Activated CD8-positive, alpha-beta memory T cell treated with anti-CD3 and anti-CD28 coated beads, Interleukin-2, amount 50 U/mL, for 24 hours (primary cell): ENCODE measurements around the gene ANKRD31.
"Not testable (repeated sequence)": the region's sequence is repeated elsewhere in the genome, so short reads cannot be mapped to it uniquely, and the experiment has no call there.

Experiments used
- DNase-seq: peaks from one replicate; pipeline ENCODE4 v3.0.0-alpha.2; 2020; ENCODE audit errors: extremely low read depth

The ANKRD31 gene

DNA sequence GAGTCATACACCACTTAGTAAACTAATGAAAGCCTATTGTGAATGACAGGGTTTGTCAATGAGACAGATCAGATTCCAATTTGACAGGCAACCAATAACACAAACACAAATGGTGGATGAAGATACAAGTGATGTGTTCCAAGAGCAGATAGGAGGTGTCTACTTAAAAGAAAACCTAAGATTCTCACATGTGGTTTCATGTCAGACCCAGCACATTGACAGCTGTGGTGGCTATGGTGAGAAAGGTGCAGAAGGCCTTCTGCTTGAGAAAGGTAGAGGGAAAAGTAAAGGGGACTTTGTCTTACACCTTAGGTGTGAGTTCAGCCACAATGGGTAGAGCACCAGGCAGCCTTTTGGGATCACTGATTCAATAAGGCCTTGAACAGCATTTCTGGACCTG is 11.2 kb downstream of the ANKRD31 start:
- DNase-seq, result no peak

DNA sequence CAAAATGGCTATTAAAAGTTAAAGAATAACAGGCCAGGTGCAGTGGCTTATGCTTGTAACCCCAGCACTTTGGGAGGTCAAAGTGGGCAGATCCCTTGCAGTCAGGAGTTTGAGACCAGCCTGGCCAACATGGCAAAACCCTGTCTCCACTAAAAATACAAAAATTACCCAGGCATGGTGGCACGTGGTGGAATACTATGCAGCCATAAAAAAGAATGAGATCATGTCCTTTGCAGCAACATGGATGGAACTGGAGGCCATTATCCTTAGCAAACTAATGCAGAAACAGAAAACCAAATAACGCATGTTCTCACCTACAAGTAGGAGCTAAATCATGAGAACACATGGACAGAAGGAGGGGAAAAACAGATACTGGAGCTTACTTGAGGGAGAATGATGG is 15.9 kb downstream of the ANKRD31 start:
- DNase-seq, result not testable (repeated sequence)

DNA sequence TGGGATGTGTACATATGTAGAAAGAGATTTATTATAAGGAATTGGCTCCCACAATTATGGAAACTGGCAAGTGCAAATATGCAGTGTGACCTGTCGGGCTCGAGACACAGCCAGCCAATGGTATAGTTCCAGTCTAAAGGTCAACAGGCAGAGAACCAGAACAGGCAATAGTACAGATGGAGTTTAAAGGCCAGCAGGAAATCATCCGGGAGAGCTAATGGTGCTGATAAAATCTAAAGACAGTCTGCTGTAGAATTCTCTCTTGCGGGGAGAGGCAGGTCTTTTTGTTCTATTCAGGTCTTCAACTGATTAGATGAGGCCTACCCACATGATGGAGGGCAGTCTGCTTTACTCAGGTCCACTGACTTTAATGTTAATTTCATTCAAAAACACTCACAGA is 21.8 kb downstream of the ANKRD31 start:
- DNase-seq, result no peak

DNA sequence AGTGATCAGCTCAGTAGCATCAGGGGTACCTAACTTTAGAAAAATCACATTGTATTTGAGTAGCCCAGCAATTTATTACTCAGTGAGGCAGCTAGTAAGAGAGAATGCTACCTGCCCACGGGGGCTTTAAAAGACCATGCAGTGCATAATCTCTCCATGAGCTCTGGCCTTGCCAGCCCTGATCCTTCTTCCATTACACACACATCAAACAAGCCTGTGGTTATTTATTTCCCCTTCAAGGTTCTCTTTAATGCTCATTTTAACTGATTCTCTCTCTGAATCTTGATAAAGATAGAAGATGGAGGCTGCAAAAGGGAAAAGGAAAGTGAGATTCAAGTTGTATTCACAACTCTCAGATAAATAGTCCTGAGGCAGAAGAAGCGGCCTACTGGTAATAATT is 22.3 kb downstream of the ANKRD31 start:
- DNase-seq, result no peak

DNA sequence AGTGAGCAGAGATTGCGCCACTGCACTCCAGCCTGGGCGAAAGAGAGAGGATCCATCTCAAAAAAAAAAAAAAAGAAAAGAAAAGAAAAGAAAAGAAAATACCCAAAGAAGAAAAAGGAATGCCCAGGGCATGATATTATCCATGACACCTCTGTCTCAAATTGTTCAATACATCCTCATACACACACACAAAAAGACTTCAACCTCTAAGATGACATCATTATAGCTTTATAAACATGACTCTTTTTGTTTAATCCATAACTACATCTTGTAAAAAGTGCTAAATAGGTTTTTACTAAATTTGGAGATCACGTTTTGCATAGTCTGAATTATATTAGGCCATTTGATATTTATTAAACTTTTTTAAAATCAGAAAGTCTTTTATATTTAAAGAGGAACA is 33.1 kb downstream of the ANKRD31 start:
- no peak for DNase-seq

DNA sequence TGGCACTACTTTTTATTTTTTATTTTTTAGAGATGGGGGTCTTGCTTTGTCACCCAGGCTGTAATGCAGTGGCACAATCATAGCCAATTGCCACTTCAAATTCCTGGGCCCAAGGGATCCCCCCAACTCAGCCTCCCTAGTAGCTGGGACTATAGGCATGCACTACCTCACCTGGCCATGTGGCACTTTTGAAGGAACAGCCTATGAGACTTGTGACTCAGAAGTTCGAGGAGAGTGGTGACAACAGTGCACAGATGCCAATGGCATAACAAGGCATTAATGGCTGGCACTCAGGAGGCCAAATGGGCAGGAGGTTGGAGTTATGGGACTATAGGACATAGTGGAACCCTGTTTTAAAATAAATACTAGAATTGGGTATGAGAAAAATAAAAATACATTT is 33.7 kb downstream of the ANKRD31 start:
- DNase-seq, result no peak

DNA sequence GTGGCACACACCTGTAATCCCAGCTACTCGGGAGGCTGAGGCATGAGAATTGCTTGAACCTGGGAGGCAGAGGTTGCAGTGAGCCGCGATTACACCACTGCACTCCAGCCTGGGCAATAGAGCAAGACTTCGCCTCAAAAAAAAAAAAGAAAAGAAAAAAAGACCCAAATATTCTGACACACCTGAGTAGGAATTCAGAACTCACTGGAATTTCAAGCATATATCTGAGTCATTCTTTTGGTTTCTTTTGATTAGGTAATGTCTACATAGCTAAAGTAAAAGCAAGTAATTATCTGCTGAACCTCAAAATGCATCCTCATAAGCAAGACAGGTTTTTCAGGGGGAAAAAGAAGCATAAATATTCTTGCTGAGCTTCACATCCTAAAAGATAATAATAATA is 35.9 kb downstream of the ANKRD31 start:
- DNase-seq, result no peak

DNA sequence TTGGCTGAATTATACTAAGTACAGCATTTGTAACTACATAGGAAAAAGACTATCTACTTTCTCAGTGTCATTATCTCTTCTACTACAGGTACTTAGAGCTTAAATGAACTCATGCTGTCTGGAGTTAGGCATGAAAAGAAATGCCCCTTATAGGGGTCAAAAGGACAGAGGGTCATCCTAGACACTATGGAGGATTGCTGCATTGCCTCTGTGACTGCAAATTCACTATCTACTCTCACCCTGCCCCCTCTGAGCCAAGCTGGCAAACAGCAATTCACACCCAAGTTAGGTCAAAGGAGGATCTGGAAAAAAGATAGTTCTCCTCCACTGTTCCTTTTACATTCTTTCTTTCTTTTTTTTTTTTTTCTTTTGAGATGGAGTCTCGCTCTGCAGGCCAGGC is 36.7 kb downstream of the ANKRD31 start:
- DNase-seq, result no peak

DNA sequence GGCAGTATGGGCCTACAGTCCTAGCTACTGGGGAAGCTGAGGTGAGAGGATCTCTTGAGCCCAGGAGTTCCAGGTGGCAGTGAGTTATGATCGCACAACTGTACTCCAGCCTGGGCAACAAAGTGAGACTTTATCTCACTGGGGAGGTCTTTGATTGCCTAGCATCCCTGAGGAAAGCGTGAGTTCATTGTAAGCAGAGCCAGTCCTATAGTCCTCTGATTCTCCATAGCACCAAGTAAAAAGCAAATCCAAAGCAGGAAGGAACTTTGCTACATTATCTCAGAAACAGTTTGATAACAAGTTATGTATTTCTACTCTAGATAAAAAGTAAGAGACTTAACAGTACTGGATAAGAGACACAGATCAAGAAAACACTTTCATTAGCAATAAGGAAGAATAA is 37.6 kb downstream of the ANKRD31 start:
- no peak for DNase-seq

DNA sequence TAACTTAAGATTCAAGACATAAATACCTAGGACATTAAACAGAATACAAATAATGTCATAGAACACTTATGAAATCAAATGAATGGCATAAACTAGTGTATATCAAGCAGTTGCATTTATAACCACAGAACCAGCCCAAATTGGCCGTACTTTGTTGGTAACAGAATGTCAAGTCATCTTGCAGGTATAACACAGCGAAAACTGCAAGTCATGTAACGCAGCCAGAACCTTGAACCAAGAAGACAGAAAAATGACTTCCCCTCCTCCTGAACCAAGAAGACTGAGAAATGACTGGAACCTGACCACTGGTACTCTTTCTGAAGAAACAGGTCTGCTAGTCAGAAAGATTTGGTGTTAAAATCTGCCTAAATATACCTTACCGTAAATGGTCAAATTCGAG is 38.9 kb downstream of the ANKRD31 start:
- no peak for DNase-seq

DNA sequence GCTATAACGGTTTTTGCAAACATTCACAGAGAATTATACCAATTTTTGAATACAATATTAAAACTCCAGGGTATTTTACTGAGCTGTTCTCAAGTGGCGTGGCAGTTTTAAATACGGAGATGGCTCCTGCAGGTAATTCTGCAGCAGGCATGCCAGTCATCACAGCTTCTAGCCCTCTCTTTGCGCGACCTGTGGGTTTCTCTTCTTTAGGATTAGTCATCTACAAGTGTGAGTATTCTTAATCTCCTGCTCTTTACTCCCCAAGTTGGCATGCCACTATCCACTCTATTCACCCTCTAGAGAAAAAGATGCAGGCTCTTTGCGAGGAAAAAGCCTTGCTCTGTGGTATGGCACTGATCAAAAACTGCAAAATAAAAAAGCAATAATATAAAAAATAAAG is 43.9 kb downstream of the ANKRD31 start:
- DNase-seq, result no peak

DNA sequence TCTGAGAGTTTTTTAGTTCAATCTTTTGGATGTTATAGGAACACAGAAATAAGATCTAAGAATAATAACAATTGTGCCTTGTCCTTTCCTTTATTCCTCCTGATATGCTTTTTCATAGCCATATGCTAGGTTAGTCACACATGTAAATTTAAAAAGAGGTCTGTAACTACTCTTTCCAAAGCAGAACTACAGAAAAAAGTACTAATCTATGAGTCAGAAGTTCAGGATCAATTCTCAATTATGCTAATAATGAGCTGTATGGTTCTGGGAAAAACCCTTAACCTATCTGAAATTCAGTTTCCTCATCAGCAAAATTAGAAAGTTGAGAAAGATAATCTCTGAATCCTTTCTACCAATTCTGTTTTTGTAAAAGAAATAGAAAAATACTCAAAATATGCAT is 44.4 kb downstream of the ANKRD31 start:
- DNase-seq, result no peak

DNA sequence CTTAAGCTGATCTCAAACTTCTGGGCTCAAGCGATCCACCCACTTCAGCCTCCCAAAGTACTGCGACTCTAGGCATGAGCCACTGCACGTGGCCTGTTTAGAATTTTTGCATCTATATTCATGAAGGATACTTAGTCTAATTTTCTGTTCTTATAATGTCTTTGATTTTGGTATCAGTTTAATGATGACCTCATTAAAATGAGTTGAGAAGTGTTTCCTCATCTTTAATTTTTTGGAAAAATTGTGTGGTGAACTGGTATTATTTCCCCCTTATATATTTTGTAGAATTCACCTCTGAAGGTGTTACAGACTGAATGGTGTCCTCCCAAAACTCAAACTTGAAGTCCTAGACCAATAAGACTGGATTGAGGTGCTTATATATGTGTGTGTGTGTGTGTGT is 46.5 kb downstream of the ANKRD31 start:
- no peak for DNase-seq

DNA sequence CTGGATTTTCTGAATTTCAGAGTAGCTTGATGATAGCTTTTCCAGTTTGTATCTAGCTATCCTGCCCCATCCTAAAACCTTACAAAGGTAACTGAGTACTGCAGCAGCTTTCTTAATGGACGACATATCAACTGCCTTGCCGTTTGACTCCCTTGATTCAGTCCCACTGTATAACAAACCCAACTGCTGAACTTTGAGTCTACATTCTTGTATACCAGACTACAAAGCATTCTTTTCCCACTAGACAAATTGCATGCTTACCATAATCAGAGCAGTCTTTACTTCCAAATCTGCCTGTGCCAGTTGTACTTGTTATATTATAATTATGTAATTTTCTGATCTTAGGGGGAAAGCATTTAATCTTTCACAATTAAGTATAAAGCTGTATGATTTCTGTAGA is 47.3 kb downstream of the ANKRD31 start:
- no peak for DNase-seq

DNA sequence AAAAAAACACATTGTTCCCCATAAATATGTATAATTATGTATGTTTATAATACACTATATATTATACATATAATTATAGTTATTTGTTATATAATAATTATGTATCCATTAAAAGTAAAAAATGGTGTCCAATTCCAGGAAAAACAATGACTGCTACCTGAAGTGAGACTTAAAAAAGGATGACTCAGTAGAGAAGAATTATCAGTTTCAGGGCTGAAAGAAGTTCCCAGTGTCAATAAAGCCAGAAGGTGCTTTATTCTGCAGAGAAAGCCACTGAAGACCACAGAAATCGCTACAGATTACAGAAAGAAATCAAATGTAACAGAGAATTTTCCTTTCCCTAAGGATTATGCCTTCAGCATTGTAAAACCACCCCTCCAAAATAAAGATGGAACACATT is 50.9 kb downstream of the ANKRD31 start:
- no peak for DNase-seq

DNA sequence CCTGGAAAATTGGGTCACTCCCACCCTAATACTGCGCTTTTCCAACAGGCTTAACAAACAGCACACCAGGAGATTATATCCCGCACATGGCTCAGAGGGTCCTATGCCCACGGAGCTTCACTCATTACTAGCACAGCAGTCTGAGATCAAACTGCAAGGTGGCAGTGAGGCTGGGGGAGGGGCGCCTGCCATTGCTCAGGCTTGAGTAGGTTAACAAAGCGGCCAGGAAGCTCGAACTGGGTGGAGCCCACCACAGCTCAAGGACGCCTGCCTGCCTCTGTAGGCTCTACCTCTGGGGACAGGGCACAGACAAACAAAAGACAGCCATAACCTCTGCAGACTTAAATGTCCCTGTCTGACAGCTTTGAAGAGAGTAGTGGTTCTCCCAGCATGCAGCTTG is 60.7 kb downstream of the ANKRD31 start:
- not testable (repeated sequence) for DNase-seq

DNA sequence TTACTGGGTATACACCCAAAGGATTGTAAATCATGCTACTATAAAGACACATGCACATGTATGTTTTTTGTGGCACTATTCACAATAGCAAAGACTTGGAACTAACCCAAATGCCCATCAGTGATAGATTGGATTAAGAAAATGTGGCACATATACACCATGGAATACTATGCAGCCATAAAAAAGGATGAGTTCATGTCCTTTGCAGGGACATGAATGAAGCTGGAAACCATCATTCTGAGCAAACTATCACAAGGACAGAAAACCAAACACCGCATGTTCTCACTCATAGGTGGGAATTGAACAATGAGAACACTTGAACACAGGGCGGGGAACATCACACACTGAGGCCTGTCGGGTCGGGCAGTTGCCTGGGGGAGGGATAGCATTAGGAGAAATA is 61.8 kb downstream of the ANKRD31 start:
- DNase-seq, result not testable (repeated sequence)

DNA sequence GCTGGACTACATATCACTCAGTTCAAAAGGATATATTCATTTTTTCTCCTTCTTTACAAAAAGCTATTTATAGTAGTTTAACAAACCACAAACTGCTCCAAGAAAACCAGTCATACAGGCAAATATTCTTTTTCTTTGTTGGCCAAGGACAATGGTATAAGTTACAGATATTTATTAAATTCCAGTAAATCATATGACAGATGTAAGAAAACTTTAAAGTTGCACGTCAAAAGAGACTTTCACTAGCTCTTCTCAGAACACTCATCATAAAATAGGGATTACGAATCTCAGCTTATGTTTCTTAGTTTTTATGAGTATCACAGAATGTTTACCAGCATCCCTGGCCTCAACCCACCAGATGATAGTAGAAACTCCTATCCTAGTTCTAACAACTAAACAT is 67.2 kb downstream of the ANKRD31 start:
- DNase-seq, result no peak

DNA sequence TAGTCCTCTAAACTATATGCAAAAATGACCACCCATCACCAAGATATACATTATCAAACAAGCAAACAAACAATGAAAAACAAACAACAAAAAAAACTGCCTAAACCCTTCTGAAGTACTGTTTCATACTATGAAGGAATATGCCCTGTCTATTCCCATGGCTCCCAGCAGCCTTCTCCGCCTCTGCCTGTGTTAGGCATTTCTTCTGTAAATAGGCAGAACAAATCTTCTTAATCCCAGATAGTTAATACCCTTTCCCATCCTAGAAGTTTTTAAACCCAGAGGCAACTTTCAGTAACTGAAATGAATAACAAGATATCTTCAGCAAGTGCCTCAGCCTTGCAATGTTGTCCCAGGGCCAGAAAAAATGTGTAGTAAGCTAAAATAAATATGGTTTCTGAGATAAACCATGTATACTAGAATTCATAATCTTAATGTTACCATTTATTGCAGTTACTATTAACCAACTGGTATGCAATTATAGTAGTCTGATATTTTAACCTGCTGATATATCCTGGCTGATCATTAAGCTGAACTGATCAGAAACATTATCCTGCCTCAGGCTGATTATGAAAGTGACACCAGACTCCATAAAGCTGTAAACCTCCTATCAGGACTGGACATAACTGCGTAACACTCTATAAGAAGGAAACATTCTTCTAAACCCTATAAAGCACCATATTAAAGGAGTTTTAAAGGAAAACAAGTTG is 68.5 kb downstream of the ANKRD31 start:
- no peak for DNase-seq

DNA sequence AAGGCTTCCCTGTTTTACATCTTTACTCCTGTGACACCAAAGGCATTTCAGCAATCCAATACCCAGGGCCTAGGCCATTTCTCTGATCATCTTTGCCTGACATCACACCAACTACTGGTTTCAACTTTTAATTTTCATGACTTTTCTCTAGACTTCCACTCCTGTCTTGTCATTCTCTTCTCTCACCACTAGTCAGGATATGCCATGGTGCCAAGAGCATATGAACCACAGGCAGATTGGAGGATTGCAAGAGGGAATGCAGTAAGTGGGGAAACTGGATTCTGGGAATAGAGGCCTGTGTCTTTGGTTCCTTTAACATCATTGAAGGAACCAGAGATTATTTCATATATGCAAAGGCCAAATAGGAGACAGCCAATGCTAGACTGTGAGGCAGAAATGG is 69.3 kb downstream of the ANKRD31 start:
- no peak for DNase-seq

DNA sequence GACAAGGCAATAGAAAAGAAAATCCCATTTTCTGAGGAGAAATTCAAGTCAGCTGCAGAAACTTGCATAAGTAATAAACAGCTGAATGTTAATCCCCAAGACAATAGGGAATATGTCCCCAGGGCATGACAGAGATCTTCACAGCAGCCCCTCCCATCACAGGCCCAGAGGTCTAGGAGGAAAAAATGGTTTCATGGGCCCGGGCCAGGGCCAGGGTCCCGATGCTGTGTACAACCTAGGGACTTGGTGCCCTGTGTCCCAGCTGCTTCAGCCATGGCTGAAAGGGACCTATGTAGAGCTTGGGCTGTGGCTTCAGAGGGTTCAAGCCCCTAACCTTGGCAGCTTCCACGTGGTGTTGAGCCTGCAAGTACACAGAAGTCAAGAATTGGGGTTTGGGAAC is 75.2 kb downstream of the ANKRD31 start:
- DNase-seq, result not testable (repeated sequence)

DNA sequence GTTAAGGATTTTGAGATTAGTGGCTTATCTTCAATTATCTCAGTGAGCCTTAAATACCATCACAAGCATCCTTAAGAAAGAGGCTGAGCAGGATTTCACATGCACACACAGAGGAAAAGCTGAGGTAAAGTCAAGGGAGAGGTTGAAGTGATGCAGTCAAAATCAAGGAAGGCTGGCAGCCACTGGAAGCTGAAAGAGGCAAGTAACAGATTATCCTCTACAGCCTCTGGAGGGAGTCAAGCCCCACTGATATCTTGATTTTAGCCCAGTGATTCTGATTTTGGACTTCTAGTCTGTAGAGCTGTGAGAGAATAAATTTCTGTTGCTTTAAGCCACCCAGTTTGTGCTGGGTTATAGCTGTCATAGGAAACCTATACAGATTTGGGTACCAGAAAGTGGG is 80.1 kb downstream of the ANKRD31 start:
- no peak for DNase-seq

DNA sequence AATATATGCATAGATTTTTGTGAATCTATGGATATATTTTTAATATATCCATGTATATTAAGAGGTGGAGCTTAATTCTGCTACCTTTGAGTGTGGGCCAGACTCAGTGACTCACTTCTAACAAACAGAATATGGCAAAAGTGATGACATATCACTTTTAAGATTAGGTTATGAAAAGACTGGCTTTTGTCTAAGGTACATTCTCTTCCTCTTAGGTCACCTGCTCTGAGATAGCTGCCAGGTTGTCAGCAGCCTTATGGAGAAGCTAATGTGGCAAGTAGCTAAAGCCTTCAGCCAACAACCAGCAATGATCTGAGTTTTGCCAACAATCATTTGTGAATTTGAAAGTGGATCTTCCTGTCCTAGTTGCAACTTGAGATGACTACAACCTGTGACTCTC is 83.8 kb downstream of the ANKRD31 start:
- DNase-seq, result no peak

DNA sequence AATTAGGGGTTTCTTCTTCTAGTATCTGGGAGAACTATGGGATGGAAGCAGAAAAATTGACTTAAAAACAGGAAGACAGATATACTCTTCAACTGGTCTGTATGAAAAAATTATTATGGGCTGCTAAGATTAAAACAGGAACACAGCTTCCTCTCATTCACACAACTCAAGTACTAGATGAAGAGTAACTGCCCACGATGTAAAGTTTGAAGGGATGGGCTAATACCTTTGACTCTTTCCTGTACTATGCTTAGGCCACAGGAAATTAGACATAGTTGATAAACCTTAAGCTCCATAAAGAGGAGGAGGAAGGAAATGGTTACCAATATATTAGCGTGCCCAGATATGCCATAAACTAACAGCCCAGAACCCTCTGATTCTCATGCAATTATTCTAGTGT is 88.6 kb downstream of the ANKRD31 start:
- no peak for DNase-seq
